ENCODE measurements around the gene ANKHD1.
A peak's percentile ranks its signal among the peaks of the same experiment; 100 is the strongest.

The ANKHD1 gene

GRCh38 chr5:140545606-140546005 lies 144.0 kb downstream of the ANKHD1 start:
- DNase-seq (ENCODE audit: low read depth in 3 of 3): no peak

GRCh38 chr5:140546851-140547507 lies 145.3 kb downstream of the ANKHD1 start:
- DNase-seq (ENCODE audit: low read depth in 3 of 3): no peak

GRCh38 chr5:140547508-140548299 lies 146.1 kb downstream of the ANKHD1 start, which contains the start of gene EIF4EBP3:
EIF4EBP3 (plus strand) TSS chr5:140547662; CDS start chr5:140547738, 76 bp downstream.
- peak; percentile 78 to 87 (median 80) for DNase-seq (ENCODE audit: low read depth in 3 of 3)

GRCh38 chr5:140548300-140548688 lies 146.7 kb downstream of the ANKHD1 start:
- no peak for DNase-seq (ENCODE audit: low read depth in 3 of 3)

GRCh38 chr5:140548791-140549190 lies 147.2 kb downstream of the ANKHD1 start:
- DNase-seq (ENCODE audit: low read depth in 3 of 3): no peak

GRCh38 chr5:140549237-140550144 lies 147.9 kb downstream of the ANKHD1 start:
- DNase-seq (ENCODE audit: low read depth in 3 of 3): no peak

- no peak for DNase-seq (ENCODE audit: low read depth in 3 of 3)
These were observed 148.8 kb downstream of the ANKHD1 start for GRCh38 chr5:140550147-140551079.

GRCh38 chr5:140551872-140552271 lies 150.2 kb downstream of the ANKHD1 start:
- no peak for DNase-seq (ENCODE audit: low read depth in 3 of 3)

GRCh38 chr5:140553657-140554056 lies 152.0 kb downstream of the ANKHD1 start:
- no peak for DNase-seq (ENCODE audit: low read depth in 3 of 3)

- no peak for DNase-seq (ENCODE audit: low read depth in 3 of 3)
These were observed 152.8 kb downstream of the ANKHD1 start for GRCh38 chr5:140554454-140554853.

- DNase-seq (ENCODE audit: low read depth in 3 of 3): no peak
These were observed 154.2 kb downstream of the ANKHD1 start for GRCh38 chr5:140555747-140556312.

GRCh38 chr5:140556438-140556837 lies 154.8 kb downstream of the ANKHD1 start:
- DNase-seq (ENCODE audit: low read depth in 3 of 3): no peak

GRCh38 chr5:140557136-140557805 lies 155.6 kb downstream of the ANKHD1 start, which contains the start of gene SRA1:
SRA1 (minus strand) TSS chr5:140557473; CDS start chr5:140557452, 21 bp downstream.
- peak; percentile 79 to 90 (median 80) for DNase-seq (ENCODE audit: low read depth in 3 of 3)

- no peak for DNase-seq (ENCODE audit: low read depth in 3 of 3)
These were observed 156.3 kb downstream of the ANKHD1 start for GRCh38 chr5:140557965-140558364.

- no peak for DNase-seq (ENCODE audit: low read depth in 3 of 3)
These were observed 156.9 kb downstream of the ANKHD1 start for GRCh38 chr5:140558542-140558941.

GRCh38 chr5:140560227-140560626 lies 158.6 kb downstream of the ANKHD1 start:
- no peak for DNase-seq (ENCODE audit: low read depth in 3 of 3)

- no peak for DNase-seq (ENCODE audit: low read depth in 3 of 3)
These were observed 160.3 kb downstream of the ANKHD1 start for GRCh38 chr5:140561753-140562523.

GRCh38 chr5:140563596-140563995 lies 162.0 kb downstream of the ANKHD1 start:
- DNase-seq (ENCODE audit: low read depth in 3 of 3): no peak

Data from stimulated activated CD4-positive, alpha-beta T cell treated with anti-CD3 and anti-CD28 coated beads, TNF-alpha, amount 100 ng/mL, for 24 hours (primary cell).